ENCODE data around the gene LAMA3.
A peak's percentile ranks its signal among the peaks of the same experiment; 100 is the strongest.

LAMA3 gene

GRCh38 chr18:24000613-24001490 is 311.6 kb downstream of the LAMA3 start:
- no peak for TF ChIP-seq CTCF (IDR thresholded peaks at IDR 0.05; ENCODE audit: low read depth, low read length, missing control alignments)
- H3K4me3 ChIP-seq (replicated peaks; ENCODE audit: low read depth, low read length): no peak overlapping the region
- no peak for DNase-seq (ENCODE audit: extremely low read depth, low read depth)

- no peak for DNase-seq (ENCODE audit: extremely low read depth, low read depth)
- no peak overlapping the region for H3K4me3 ChIP-seq (replicated peaks; ENCODE audit: low read depth, low read length)
- peak; percentile 2 for TF ChIP-seq CTCF (IDR thresholded peaks at IDR 0.05; ENCODE audit: low read depth, low read length, missing control alignments)
Measured at GRCh38 chr18:24002479-24002878, 313.2 kb downstream of the LAMA3 start.

- no peak for DNase-seq (ENCODE audit: extremely low read depth, low read depth)
- TF ChIP-seq CTCF (IDR thresholded peaks at IDR 0.05; ENCODE audit: low read depth, low read length, missing control alignments): no peak
- H3K4me3 ChIP-seq (replicated peaks; ENCODE audit: low read depth, low read length): no peak overlapping the region
Measured at GRCh38 chr18:24003288-24003687, 314.0 kb downstream of the LAMA3 start.

GRCh38 chr18:24003903-24004640 is 314.8 kb downstream of the LAMA3 start:
- no peak for DNase-seq (ENCODE audit: extremely low read depth, low read depth)
- no peak overlapping the region for H3K4me3 ChIP-seq (replicated peaks; ENCODE audit: low read depth, low read length)
- no peak for TF ChIP-seq CTCF (IDR thresholded peaks at IDR 0.05; ENCODE audit: low read depth, low read length, missing control alignments)
